Measurements from ENCODE around the gene DSG2. TPM values are rescaled to one million over a fixed set of nuclear protein-coding genes. Genes with fewer than 3 reads are reported as not detected.

The DSG2 gene
- total RNA-seq, 1 donor, result 9.0 TPM

DNA sequence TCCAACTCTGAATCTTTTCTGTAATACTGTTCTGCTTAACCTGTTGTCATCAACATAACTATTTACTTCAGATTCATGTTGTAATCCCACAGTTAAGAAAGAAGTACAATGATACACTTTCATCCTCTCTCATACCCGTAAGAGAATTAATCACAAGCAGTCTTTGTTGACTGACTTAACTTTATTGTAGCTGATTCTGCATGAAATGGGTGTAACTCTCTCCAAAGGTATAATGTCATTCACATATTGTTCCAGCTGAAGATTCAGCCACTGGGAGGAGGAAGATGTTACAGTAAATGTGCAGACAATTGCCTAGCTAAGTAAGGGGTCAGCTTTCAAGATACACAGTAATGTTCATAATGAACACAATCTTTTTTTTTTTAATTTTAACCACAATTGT lies 13.5 kb upstream of the DSG2 start:
- Histone ChIP-seq H3K27ac (ENCODE audit: low read depth, low read length) (no peak overlapping the region), H3K4me3 (ENCODE audit: insufficient read depth, low read length) (no peak overlapping the region), H3K79me2 (ENCODE audit: insufficient read depth, low read length) (no peaks in the 10 kb centered on the region), H4K20me1 (ENCODE audit: insufficient read depth, low read length) (no peaks in the 10 kb centered on the region), H2AFZ (ENCODE audit: low read length) (no peak overlapping the region), H3K9me3 (ENCODE audit: low read depth, low read length) (no peaks in the 10 kb centered on the region), H3K4me2 (ENCODE audit: insufficient read depth, low read length) (no peak overlapping the region), H3K4me1 (ENCODE audit: insufficient read depth, low read length) (no peaks in the 10 kb centered on the region), H3K36me3 (ENCODE audit: insufficient read depth, low read length) (no peaks in the 10 kb centered on the region), H3K27me3 (ENCODE audit: insufficient read depth, low read length) (no peaks in the 10 kb centered on the region)
- no peak for DNase-seq (ENCODE audit: insufficient read length, low spot score, missing footprints)
- TF ChIP-seq, protein P1, sequence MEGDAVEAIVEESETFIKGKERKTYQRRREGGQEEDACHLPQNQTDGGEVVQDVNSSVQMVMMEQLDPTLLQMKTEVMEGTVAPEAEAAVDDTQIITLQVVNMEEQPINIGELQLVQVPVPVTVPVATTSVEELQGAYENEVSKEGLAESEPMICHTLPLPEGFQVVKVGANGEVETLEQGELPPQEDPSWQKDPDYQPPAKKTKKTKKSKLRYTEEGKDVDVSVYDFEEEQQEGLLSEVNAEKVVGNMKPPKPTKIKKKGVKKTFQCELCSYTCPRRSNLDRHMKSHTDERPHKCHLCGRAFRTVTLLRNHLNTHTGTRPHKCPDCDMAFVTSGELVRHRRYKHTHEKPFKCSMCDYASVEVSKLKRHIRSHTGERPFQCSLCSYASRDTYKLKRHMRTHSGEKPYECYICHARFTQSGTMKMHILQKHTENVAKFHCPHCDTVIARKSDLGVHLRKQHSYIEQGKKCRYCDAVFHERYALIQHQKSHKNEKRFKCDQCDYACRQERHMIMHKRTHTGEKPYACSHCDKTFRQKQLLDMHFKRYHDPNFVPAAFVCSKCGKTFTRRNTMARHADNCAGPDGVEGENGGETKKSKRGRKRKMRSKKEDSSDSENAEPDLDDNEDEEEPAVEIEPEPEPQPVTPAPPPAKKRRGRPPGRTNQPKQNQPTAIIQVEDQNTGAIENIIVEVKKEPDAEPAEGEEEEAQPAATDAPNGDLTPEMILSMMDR (IDR thresholded peaks at IDR 0.05; ENCODE audit: extremely low read depth, low read depth, low read length), result no peak

DNA sequence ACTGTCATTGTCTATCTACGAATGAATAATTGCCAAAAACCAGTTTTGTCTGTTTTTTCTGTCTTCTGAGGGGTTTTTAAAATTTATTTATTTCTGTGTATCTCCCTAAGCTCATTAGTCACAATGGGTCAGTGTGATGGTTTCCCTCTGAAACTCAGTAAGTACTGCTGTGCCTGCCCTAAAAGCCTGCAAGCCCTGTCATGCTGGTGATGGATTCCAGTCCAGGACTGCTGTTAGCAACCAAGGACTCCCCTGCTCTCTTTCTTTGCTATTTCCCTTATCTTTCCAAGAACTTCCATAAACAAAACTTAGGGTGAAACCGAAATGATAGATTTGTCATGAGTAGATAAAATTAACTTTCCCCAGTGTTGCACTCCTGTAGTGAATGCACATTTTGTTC lies 11.8 kb upstream of the DSG2 start:
- H3K27ac ChIP-seq (ENCODE audit: low read depth, low read length), result no peak overlapping the region
- TF ChIP-seq, protein P1 (IDR thresholded peaks at IDR 0.05; ENCODE audit: extremely low read depth, low read depth, low read length), result no peak
- H3K4me3 ChIP-seq (ENCODE audit: insufficient read depth, low read length), result no peak overlapping the region
- H4K20me1 ChIP-seq (ENCODE audit: insufficient read depth, low read length), result no peaks in the 10 kb centered on the region
- H3K9me3 ChIP-seq (ENCODE audit: low read depth, low read length), result no peaks in the 10 kb centered on the region
- H3K4me2 ChIP-seq (ENCODE audit: insufficient read depth, low read length), result no peak overlapping the region
- peak overlapping the region; percentile 44 for H2AFZ ChIP-seq (ENCODE audit: low read length)
- no peaks in the 10 kb centered on the region for H3K4me1 ChIP-seq (ENCODE audit: insufficient read depth, low read length)
- DNase-seq (ENCODE audit: insufficient read length, low spot score, missing footprints), result no peak
- H3K79me2 ChIP-seq (ENCODE audit: insufficient read depth, low read length), result no peaks in the 10 kb centered on the region
- no peaks in the 10 kb centered on the region for H3K27me3 ChIP-seq (ENCODE audit: insufficient read depth, low read length)
- H3K36me3 ChIP-seq (ENCODE audit: insufficient read depth, low read length), result no peaks in the 10 kb centered on the region

DNA sequence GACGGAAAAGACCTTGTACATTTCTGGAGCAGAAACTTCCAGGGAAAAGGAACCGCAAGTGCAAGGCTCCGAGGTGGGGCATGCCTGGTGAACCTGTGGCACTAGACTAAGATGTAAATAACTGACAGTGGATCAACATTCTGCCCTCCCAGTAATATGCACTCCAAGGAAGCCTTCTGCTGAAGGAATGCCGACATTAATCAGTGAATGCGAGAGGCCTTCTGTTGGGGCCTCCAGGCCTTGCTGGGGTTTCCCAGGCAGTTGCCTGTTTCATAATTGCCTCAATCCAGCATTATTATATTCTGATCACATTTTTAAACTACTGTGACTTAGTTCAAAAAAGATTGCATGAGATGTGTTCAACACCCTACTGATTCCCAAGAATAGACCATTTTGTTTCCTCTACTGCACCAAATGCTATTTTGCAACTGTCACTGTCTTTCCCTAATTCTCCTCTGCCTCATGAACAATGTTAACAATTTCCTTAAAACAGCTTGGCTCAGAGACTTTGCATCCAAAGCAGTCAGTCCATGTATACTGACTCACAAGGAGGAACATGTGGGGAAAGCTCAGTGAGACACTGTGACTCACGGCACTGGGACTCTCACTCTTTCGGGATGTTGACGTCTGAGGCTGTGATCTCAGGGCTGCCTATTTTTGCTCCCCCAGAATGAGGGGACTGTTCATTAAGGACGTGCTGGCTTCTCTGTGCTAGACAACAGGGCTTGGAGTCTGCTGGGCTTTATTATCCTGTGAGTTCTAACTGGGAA lies 10.5 kb upstream of the DSG2 start:
- peak; percentile 93 for DNase-seq (ENCODE audit: insufficient read length, low spot score, missing footprints)
- Histone ChIP-seq H3K4me1 (ENCODE audit: insufficient read depth, low read length) (no peaks in the 10 kb centered on the region), H3K9me3 (ENCODE audit: low read depth, low read length) (no peaks in the 10 kb centered on the region), H2AFZ (ENCODE audit: low read length) (no peak overlapping the region), H3K79me2 (ENCODE audit: insufficient read depth, low read length) (no peaks in the 10 kb centered on the region), H3K36me3 (ENCODE audit: insufficient read depth, low read length) (no peaks in the 10 kb centered on the region), H3K27ac (ENCODE audit: low read depth, low read length) (peak overlapping the region; percentile 12), H4K20me1 (ENCODE audit: insufficient read depth, low read length) (no peaks in the 10 kb centered on the region), H3K27me3 (ENCODE audit: insufficient read depth, low read length) (no peaks in the 10 kb centered on the region), H3K4me2 (ENCODE audit: insufficient read depth, low read length) (no peak overlapping the region), H3K4me3 (ENCODE audit: insufficient read depth, low read length) (no peak overlapping the region)
- TF ChIP-seq, protein P1 (IDR thresholded peaks at IDR 0.05; ENCODE audit: extremely low read depth, low read depth, low read length), result no peak

DNA sequence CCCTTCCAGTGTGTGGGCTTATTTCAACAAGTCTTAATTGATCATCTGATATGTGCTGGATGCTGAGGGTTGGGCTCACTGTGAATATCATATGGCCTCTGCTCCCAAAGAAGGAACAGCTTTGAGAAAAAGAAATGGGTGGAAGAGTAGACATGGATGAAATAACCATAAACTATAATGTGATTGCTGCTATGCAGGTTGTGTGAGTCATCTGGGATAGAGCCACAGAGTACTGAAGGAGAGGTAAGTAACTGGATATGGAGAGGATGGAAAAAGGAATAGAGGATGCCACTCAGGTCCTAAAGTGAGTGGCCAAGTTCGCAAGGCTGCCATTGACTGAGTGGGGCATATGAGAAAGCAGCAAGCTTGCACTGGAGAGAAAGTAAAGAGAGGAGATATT lies 8.7 kb upstream of the DSG2 start:
- Histone ChIP-seq H3K4me3 (ENCODE audit: insufficient read depth, low read length) (no peak overlapping the region), H3K27me3 (ENCODE audit: insufficient read depth, low read length) (no peaks in the 10 kb centered on the region), H2AFZ (ENCODE audit: low read length) (no peak overlapping the region), H3K79me2 (ENCODE audit: insufficient read depth, low read length) (no peaks in the 10 kb centered on the region), H3K9me3 (ENCODE audit: low read depth, low read length) (no peaks in the 10 kb centered on the region), H3K27ac (ENCODE audit: low read depth, low read length) (no peak overlapping the region), H3K4me1 (ENCODE audit: insufficient read depth, low read length) (no peaks in the 10 kb centered on the region), H4K20me1 (ENCODE audit: insufficient read depth, low read length) (no peaks in the 10 kb centered on the region), H3K36me3 (ENCODE audit: insufficient read depth, low read length) (no peaks in the 10 kb centered on the region), H3K4me2 (ENCODE audit: insufficient read depth, low read length) (no peak overlapping the region)
- no peak for DNase-seq (ENCODE audit: insufficient read length, low spot score, missing footprints)
- TF ChIP-seq, protein P1 (IDR thresholded peaks at IDR 0.05; ENCODE audit: extremely low read depth, low read depth, low read length), result no peak
